Lower leg skin (tissue), 3 donors: ENCODE measurements around the gene ANKIB1.

Experiments
- CTCF ChIP-seq, 3 donors: fragments of 450-650 bp; IDR thresholded peaks; one replicate each; pipeline ENCODE4 v1.5.1; 2016; ENCODE audit warnings: antibody characterized with exemption in 3 of 3, mild to moderate bottlenecking in 3 of 3, moderate library complexity in 2 of 3
- POLR2A ChIP-seq, 2 donors: fragments of 450-650 bp; IDR thresholded peaks; one replicate each; pipeline ENCODE4 v1.6.1; 2016 to 2017; ENCODE audit warnings: antibody characterized with exemption in 2 of 2, mild to moderate bottlenecking in 1 of 2, moderate library complexity in 1 of 2

GRCh38 chr7:92244808-92245486 lies 827 bp upstream of the ANKIB1 start:
- TF ChIP-seq CTCF (IDR thresholded peaks at IDR 0.05) (no peak), POLR2A (IDR thresholded peaks at IDR 0.05) (no peak)
